Osteocyte (in vitro differentiated cells): ENCODE measurements around the gene FARS2. TPM values are rescaled to one million over a fixed set of nuclear protein-coding genes. Genes with fewer than 3 reads are reported as not detected.

Experiments used
- DNase-seq: peaks from one replicate; pipeline ENCODE4 v3.0.0; 2021; ENCODE audit warnings: mixed read lengths; ENCODE audit not compliant: unreplicated experiment; ENCODE audit errors: extremely low spot score
- H3K27ac Mint-ChIP-seq: one replicate; pipeline ENCODE4 v1.8.0; 2021; ENCODE audit warnings: mild to moderate bottlenecking, mixed read lengths; ENCODE audit not compliant: unreplicated experiment
- H3K27me3 Mint-ChIP-seq: one replicate; pipeline ENCODE4 v1.8.0; 2021; ENCODE audit warnings: mixed read lengths; ENCODE audit not compliant: unreplicated experiment
- H3K36me3 Mint-ChIP-seq: one replicate; pipeline ENCODE4 v1.8.0; 2021; ENCODE audit warnings: mixed read lengths; ENCODE audit not compliant: unreplicated experiment
- H3K4me1 Mint-ChIP-seq: one replicate; pipeline ENCODE4 v1.8.0; 2021; ENCODE audit warnings: mixed read lengths; ENCODE audit not compliant: unreplicated experiment
- H3K4me3 Mint-ChIP-seq: one replicate; pipeline ENCODE4 v1.8.0; 2021; ENCODE audit warnings: mild to moderate bottlenecking, moderate library complexity, mixed read lengths; ENCODE audit not compliant: unreplicated experiment
- H3K9me3 Mint-ChIP-seq: one replicate; pipeline ENCODE4 v1.8.0; 2021; ENCODE audit warnings: mixed read lengths; ENCODE audit not compliant: unreplicated experiment
- total RNA-seq: library from RNA; stranded (reverse); gene quantifications from 2 replicates; pipeline ENCODE4 v1.2.1, GENCODE V29; 2021
- TF ChIP-seq, protein P1 (sequence below): fragments of 200-600 bp; sonication (generic); IDR thresholded peaks from 2 replicates; pipeline ENCODE4 v1.5.0; 2021; ENCODE audit warnings: antibody characterized with exemption, mild to moderate bottlenecking, moderate library complexity

Gene FARS2
- total RNA-seq, 1 donor from 2014 or later = 17.4 TPM

DNA sequence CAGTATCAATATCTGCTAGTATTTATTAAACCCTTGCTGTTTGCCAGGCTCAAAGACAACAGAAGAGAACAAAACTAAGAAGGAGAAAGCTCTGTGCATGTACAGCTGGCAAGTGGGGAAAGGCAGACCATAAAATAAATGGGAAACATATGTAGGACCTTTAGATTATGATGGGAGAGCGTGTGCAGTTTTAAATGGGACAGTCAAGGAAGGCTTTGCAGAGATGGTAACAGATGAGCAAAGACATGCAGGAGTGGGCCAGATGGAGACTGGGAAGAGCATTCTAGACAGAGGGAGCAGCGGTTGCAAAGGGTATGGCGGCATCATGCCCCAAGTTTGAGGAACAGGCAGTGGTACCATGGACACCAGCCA lies 485.4 kb downstream of the FARS2 start:
- Mint-ChIP-seq H3K4me3 (no peak overlapping the region), H3K4me1 (peaks cover 12% of the 10 kb centered on the region), H3K9me3 (no peaks in the 10 kb centered on the region), H3K27ac (no peak overlapping the region), H3K36me3 (no peaks in the 10 kb centered on the region), H3K27me3 (no peaks in the 10 kb centered on the region)
- TF ChIP-seq, protein P1, sequence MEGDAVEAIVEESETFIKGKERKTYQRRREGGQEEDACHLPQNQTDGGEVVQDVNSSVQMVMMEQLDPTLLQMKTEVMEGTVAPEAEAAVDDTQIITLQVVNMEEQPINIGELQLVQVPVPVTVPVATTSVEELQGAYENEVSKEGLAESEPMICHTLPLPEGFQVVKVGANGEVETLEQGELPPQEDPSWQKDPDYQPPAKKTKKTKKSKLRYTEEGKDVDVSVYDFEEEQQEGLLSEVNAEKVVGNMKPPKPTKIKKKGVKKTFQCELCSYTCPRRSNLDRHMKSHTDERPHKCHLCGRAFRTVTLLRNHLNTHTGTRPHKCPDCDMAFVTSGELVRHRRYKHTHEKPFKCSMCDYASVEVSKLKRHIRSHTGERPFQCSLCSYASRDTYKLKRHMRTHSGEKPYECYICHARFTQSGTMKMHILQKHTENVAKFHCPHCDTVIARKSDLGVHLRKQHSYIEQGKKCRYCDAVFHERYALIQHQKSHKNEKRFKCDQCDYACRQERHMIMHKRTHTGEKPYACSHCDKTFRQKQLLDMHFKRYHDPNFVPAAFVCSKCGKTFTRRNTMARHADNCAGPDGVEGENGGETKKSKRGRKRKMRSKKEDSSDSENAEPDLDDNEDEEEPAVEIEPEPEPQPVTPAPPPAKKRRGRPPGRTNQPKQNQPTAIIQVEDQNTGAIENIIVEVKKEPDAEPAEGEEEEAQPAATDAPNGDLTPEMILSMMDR = no peak
- DNase-seq = no peak

DNA sequence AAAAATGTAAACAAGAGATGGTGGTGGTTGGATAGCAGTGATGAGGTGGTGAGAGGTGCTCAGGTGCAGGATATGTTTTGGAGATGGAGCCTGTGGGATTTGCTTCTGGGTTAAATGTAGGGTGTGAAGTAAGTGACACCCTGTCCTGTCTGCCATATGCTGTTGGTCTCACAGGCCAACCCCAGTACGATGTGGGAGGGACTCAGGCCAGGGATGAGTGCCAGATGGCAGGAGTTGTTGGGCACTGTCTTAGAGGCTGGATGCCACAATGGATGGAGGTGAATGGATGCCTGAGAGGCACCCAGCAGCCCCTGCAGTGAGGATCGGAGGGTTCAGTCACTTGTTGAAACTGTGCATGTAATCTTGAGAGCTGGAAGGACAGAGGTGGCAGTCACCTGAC lies 486.1 kb downstream of the FARS2 start:
- peaks cover 18% of the 10 kb centered on the region for H3K4me1 Mint-ChIP-seq
- no peak overlapping the region for H3K4me3 Mint-ChIP-seq
- no peaks in the 10 kb centered on the region for H3K36me3 Mint-ChIP-seq
- no peak for DNase-seq
- H3K27me3 Mint-ChIP-seq = no peaks in the 10 kb centered on the region
- H3K9me3 Mint-ChIP-seq = no peaks in the 10 kb centered on the region
- TF ChIP-seq, protein P1 = no peak
- no peak overlapping the region for H3K27ac Mint-ChIP-seq

- H3K9me3 Mint-ChIP-seq = peaks cover 4% of the 10 kb centered on the region
- DNase-seq = no peak
- H3K36me3 Mint-ChIP-seq = peaks cover 5% of the 10 kb centered on the region
- H3K4me1 Mint-ChIP-seq = peaks cover 25% of the 10 kb centered on the region
- H3K27ac Mint-ChIP-seq = no peak overlapping the region
- H3K27me3 Mint-ChIP-seq = no peaks in the 10 kb centered on the region
- TF ChIP-seq, protein P1 = no peak
- no peak overlapping the region for H3K4me3 Mint-ChIP-seq
These were observed 487.8 kb downstream of the FARS2 start for GRCh38 chr6:5749016-5749650.

GRCh38 chr6:5749651-5750215 lies 488.4 kb downstream of the FARS2 start:
- Mint-ChIP-seq H3K4me3 (no peak overlapping the region), H3K27me3 (no peaks in the 10 kb centered on the region), H3K27ac (peak overlapping the region; percentile 29), H3K4me1 (peaks cover 25% of the 10 kb centered on the region), H3K9me3 (peaks cover 6% of the 10 kb centered on the region), H3K36me3 (peaks cover 5% of the 10 kb centered on the region)
- DNase-seq = no peak
- TF ChIP-seq, protein P1 = no peak

- Mint-ChIP-seq H3K4me1 (peaks cover 25% of the 10 kb centered on the region), H3K36me3 (peaks cover 18% of the 10 kb centered on the region), H3K27ac (peak overlapping the region; percentile 96), H3K9me3 (peaks cover 19% of the 10 kb centered on the region), H3K27me3 (no peaks in the 10 kb centered on the region), H3K4me3 (peak overlapping the region; percentile 46)
- TF ChIP-seq, protein P1 = no peak
- no peak for DNase-seq
These were observed 490.4 kb downstream of the FARS2 start for GRCh38 chr6:5751525-5752390.
